Measurements from ENCODE around the gene GRAMD2A. TPM values are rescaled to one million over a fixed set of nuclear protein-coding genes. Genes with fewer than 3 reads are reported as not detected.

Gene GRAMD2A
- polyA plus RNA-seq, 3 donors: not detected

DNA sequence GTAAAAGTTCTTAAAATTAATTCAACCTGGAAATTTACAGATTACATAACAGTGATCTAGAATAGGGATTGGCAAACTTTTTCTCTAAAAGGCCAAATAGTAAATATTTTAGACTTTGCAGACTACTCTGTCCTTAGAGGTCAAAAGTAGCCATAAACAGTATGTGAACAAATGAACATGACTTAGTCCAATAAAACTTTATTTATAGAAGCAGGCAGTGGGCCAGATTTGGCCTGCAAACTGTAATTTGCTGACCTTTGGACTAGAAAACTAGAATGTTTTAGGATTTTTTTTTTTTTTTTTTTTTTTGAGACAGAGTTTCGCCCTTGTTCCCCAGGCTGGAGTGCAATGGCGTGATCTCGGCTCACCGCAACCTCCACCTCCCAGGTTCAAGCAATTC, 67.3 kb downstream of the GRAMD2A start:
- peaks cover 0 to 2% (median 0%) of the 10 kb centered on the region in 3 donors for H3K27me3 Mint-ChIP-seq (ENCODE audit: low read depth in 3 of 3)
- TF ChIP-seq, protein P1, sequence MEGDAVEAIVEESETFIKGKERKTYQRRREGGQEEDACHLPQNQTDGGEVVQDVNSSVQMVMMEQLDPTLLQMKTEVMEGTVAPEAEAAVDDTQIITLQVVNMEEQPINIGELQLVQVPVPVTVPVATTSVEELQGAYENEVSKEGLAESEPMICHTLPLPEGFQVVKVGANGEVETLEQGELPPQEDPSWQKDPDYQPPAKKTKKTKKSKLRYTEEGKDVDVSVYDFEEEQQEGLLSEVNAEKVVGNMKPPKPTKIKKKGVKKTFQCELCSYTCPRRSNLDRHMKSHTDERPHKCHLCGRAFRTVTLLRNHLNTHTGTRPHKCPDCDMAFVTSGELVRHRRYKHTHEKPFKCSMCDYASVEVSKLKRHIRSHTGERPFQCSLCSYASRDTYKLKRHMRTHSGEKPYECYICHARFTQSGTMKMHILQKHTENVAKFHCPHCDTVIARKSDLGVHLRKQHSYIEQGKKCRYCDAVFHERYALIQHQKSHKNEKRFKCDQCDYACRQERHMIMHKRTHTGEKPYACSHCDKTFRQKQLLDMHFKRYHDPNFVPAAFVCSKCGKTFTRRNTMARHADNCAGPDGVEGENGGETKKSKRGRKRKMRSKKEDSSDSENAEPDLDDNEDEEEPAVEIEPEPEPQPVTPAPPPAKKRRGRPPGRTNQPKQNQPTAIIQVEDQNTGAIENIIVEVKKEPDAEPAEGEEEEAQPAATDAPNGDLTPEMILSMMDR (IDR thresholded peaks at IDR 0.05): no peak
- no peak overlapping the region for H3K4me3 Mint-ChIP-seq
- Histone ChIP-seq H3K36me3 (replicated peaks in 1 of 2; ENCODE audit: control insufficient read depth in 1 of 2, insufficient read depth in 2 of 2, low read length in 2 of 2) (no peaks in the 10 kb centered on the region), H3K9me3 (replicated peaks in 1 of 2; ENCODE audit: control insufficient read depth in 1 of 2, insufficient read depth in 1 of 2, low read length in 2 of 2) (no peaks in the 10 kb centered on the region), H3K4me2 (replicated peaks; ENCODE audit: extremely low read depth, low read length, poor library complexity, severe bottlenecking) (no peak overlapping the region), H4K20me1 (ENCODE audit: insufficient read depth, low read length) (no peaks in the 10 kb centered on the region), H3K4me1 (ENCODE audit: control insufficient read depth in 1 of 2, insufficient read depth in 2 of 2, low read length in 2 of 2) (no peaks in the 10 kb centered on the region), H2AFZ (ENCODE audit: insufficient read depth, low read depth, low read length, poor library complexity, severe bottlenecking) (no peak overlapping the region), H3K4me3 (replicated peaks in 1 of 3; ENCODE audit: low read depth in 2 of 3, low read length in 3 of 3) (no peak overlapping the region), H3K9ac (ENCODE audit: insufficient read depth, low read length, poor library complexity, severe bottlenecking) (no peak overlapping the region), H3K79me2 (ENCODE audit: insufficient read depth, low read length) (no peaks in the 10 kb centered on the region), H3K27ac (ENCODE audit: low read depth in 1 of 2, low read length in 2 of 2) (no peak overlapping the region), H3K27me3 (ENCODE audit: control insufficient read depth in 2 of 2, insufficient read depth in 2 of 2, low read length in 2 of 2) (no peaks in the 10 kb centered on the region)
- H3K4me1 Mint-ChIP-seq: no peaks in the 10 kb centered on the region
- WGBS (ENCODE audit: insufficient coverage): 100% methylated on average over 2 of the region's 4 CpGs
- DNase-seq: no peak
- H3K36me3 Mint-ChIP-seq: no peaks in the 10 kb centered on the region
- no peaks in the 10 kb centered on the region for H3K9me3 Mint-ChIP-seq
- intact Hi-C loops (cut with micrococcal nuclease): no loop called here
- no peak overlapping the region for H3K27ac Mint-ChIP-seq

DNA sequence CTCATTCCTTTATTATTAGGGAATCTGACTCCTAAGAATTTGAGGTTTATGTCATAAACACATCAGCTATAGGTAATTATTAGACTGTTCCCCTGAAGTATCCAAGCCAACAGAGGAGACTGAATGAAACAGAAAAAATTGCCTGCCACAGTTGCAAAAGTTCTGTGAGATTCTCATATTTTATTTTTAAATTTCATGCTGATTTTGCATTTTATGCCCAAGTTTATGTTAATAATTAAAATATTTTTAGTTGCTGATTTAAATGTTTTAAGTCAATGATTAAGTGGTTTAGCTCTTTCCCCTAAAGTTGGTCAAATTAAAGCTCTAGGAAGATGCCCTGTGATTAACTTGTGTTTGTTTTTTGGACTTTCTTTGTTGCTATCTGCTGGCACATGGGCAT, 69.2 kb downstream of the GRAMD2A start:
- Histone ChIP-seq H3K4me3 (replicated peaks in 1 of 3; ENCODE audit: low read depth in 2 of 3, low read length in 3 of 3) (no peak overlapping the region), H3K9me3 (replicated peaks in 1 of 2; ENCODE audit: control insufficient read depth in 1 of 2, insufficient read depth in 1 of 2, low read length in 2 of 2) (no peaks in the 10 kb centered on the region), H3K36me3 (replicated peaks in 1 of 2; ENCODE audit: control insufficient read depth in 1 of 2, insufficient read depth in 2 of 2, low read length in 2 of 2) (no peaks in the 10 kb centered on the region), H2AFZ (ENCODE audit: insufficient read depth, low read depth, low read length, poor library complexity, severe bottlenecking) (no peak overlapping the region), H4K20me1 (ENCODE audit: insufficient read depth, low read length) (no peaks in the 10 kb centered on the region), H3K27ac (ENCODE audit: low read depth in 1 of 2, low read length in 2 of 2) (no peak overlapping the region), H3K9ac (ENCODE audit: insufficient read depth, low read length, poor library complexity, severe bottlenecking) (no peak overlapping the region), H3K27me3 (ENCODE audit: control insufficient read depth in 2 of 2, insufficient read depth in 2 of 2, low read length in 2 of 2) (no peaks in the 10 kb centered on the region), H3K4me1 (ENCODE audit: control insufficient read depth in 1 of 2, insufficient read depth in 2 of 2, low read length in 2 of 2) (no peaks in the 10 kb centered on the region), H3K79me2 (ENCODE audit: insufficient read depth, low read length) (no peaks in the 10 kb centered on the region), H3K4me2 (replicated peaks; ENCODE audit: extremely low read depth, low read length, poor library complexity, severe bottlenecking) (no peak overlapping the region)
- Mint-ChIP-seq H3K27ac (no peak overlapping the region), H3K27me3 (ENCODE audit: low read depth in 3 of 3) (peaks cover 0 to 2% (median 0%) of the 10 kb centered on the region in 3 donors), H3K4me1 (no peaks in the 10 kb centered on the region), H3K9me3 (no peaks in the 10 kb centered on the region), H3K4me3 (no peak overlapping the region), H3K36me3 (no peaks in the 10 kb centered on the region)
- no peak for DNase-seq
- TF ChIP-seq, protein P1 (IDR thresholded peaks at IDR 0.05): no peak
- intact Hi-C loops (cut with micrococcal nuclease): no loop called here
